Cardiac fibroblast (primary cell): ENCODE data around the gene SEMA4D.

Experiments
- DNase-seq, 2 donors: peaks; one replicate each; pipeline versions ENCODE4 v3.0.0 to v3.0.0-alpha.2; 2010; ENCODE audit warnings: low read depth in 2 of 2
- H3K4me3 ChIP-seq, 2 donors: replicated peaks in 1 of 2; 1 replicate in 1 of 2; 2 replicates in 1 of 2; pipeline ENCODE4 v1.5.1; 2011; ENCODE audit warnings: low read depth in 2 of 2, low read length in 2 of 2, mild to moderate bottlenecking in 2 of 2, moderate library complexity in 1 of 2
- CTCF ChIP-seq: IDR thresholded peaks from one replicate; pipeline ENCODE4 v1.5.1; 2011; ENCODE audit warnings: low read depth, mild to moderate bottlenecking, low read length, inconsistent platforms

SEMA4D gene

GRCh38 chr9:89358376-89358916 lies 139.5 kb downstream of the SEMA4D start:
- no peak for TF ChIP-seq CTCF
- DNase-seq: no peak
- H3K4me3 ChIP-seq: no peak overlapping the region

GRCh38 chr9:89357331-89358197 lies 140.3 kb downstream of the SEMA4D start:
- no peak for DNase-seq
- TF ChIP-seq CTCF: no peak
- no peak overlapping the region for H3K4me3 ChIP-seq

GRCh38 chr9:89356782-89357181 lies 141.1 kb downstream of the SEMA4D start:
- no peak for DNase-seq
- no peak overlapping the region for H3K4me3 ChIP-seq
- TF ChIP-seq CTCF: no peak

- no peak overlapping the region for H3K4me3 ChIP-seq
- DNase-seq: no peak
- TF ChIP-seq CTCF: no peak
Measured at GRCh38 chr9:89354471-89354870, 143.4 kb downstream of the SEMA4D start.

GRCh38 chr9:89353989-89354388 lies 143.9 kb downstream of the SEMA4D start:
- H3K4me3 ChIP-seq: no peak overlapping the region
- DNase-seq: peak in 1 of 2 donors; percentile 4
- TF ChIP-seq CTCF: no peak

- H3K4me3 ChIP-seq: no peak overlapping the region
- no peak for DNase-seq
- TF ChIP-seq CTCF: no peak
Measured at GRCh38 chr9:89352874-89353649, 144.9 kb downstream of the SEMA4D start.
